NCI-H2029 (cell line): Measurements from ENCODE around the gene PALMD.

Experiments
- DNase-seq: peaks from one replicate; lab custom pipeline; 2025; lab: John Stamatoyannopoulos, UW

PALMD gene

DNA sequence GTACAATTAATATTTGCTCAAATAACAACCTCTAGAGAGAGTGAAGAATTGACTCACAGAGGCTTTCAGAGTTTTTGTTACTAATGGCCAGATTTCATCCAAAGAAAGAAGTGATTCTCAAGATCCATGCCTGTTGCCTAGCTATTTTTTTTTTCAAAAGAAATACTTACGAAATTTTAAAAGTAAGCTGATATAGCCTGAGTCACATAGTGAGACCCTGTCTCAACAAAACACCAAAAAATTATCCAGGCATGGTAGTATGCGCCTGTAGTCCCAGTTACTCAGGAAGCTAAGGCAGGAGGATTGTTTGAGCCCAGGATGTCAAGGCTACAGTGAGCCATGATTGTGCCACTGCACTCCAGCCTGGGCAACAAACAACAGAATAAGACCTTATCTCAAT, 14.6 kb downstream of the PALMD start:
- DNase-seq: no peak

GRCh38 chr1:99661780-99662179, 15.9 kb downstream of the PALMD start:
- DNase-seq: no peak

DNA sequence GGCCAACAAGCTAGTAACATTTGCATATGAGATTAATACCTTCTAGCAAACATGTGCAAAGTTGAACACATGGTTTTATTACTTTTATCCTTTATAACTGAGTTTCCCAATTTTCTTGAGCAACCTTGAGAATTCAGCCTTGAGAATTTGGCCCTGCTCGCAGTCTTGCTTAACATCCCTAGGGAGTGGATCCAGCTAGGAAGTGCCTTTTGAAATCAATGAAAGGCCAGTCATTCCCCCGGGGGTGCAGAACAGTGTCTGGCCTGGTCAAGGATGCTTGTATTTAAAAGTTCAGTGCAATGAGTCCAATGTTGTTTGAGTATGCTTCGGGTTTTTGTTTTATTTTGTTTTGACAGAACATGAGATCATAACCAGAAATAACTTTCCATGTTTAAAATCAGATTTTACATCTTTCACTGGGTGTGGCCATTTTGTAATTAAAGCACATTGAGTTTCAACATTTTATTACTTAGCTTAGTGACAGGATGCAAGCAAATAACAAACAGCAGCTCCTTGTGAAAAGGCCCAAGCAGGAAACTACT, 16.7 kb downstream of the PALMD start:
- no peak for DNase-seq

DNA sequence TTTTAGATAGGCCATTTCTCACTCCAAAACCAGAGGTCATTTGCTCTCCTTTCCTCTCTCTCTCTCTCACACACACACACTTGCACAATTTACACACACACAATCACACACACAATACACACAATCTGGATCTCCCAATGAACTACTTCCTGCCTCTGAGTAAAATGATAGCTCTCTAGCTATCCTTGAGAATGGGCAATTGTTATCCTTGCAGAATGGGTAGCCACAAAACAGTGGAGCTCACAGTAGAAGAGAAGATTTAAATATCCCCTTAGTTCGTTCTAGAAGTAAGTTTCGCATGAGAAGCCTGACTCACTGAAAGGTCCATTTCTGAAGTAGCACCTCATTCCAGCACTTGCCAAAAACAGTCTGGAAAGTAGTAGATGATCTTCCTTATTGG, 17.6 kb downstream of the PALMD start:
- no peak for DNase-seq

DNA sequence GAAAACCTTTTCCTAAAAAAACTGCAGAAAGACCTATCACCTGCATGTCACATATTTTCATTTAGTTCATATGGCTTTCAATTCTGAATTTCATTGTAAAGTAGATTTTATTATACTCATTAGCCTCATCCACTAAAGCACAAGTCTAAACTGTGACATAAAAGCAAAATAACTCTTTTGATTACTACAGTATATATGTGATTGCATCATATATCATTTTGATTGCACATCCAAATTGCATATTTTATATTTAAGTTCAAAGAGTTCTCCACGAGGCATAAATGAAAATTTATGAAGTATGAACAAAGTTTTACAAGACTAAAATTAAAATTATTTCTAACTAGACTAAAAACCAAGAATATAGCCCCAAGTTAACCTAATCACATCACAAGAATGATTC, 19.3 kb downstream of the PALMD start:
- no peak for DNase-seq

DNA sequence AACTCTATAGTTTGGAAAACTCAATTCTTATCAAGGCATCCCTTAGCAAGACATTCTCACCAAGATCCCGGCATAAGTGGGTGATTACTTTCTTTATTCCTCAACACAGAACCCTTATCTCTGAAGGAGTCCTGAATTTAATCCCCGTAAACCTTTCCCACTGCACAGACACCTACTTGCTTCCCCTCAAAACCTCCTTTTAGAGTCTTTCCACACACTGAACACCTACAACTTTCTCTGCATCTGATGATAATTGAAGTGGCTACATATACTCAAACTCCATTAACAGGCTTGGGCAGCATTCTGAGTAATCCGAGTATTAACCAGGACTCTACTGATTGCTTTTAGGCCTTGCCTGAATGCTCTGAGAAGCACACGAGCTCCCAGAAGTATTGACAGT, 23.5 kb downstream of the PALMD start:
- no peak for DNase-seq

DNA sequence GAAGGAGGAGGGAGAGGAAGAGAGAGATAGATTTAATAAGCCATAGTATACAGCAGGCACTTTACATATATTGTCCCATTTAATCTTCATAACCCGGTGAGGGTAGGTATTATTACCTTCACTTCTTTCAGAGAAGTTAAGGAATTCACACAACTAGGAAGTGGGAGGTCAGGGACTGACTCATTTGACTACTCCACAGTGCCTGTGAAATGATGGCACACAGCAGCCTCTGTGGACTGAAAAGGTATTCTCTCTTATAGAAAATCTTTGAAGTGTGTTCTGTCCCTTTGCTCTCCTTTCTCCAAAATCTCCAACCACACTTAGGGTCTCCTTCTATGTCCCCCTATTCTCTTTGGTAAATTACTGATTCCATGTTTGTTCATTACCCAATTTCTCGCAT, 23.9 kb downstream of the PALMD start:
- DNase-seq: no peak

DNA sequence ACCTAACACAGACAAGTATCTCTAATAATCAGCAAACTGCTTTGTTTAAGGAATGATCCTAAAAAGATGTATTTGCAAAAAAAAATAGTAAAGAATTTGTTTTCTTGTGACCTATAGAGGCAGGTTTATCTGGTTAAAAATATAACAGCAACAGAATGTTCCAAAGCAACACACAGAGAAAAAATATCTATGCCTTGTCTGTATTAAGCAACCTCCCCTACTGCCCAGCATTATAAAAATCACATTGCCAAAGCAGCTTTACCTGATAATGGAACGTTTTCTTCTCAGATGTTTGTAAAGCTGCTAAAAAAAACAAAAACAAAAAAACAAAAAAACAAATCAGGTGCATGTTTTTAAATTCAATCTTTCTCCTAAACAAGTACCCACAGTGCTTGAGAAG, 24.7 kb downstream of the PALMD start:
- DNase-seq: no peak

GRCh38 chr1:99672038-99672437, 26.1 kb downstream of the PALMD start:
- no peak for DNase-seq

- DNase-seq: no peak
Measured at GRCh38 chr1:99672530-99673213, 26.8 kb downstream of the PALMD start.

DNA sequence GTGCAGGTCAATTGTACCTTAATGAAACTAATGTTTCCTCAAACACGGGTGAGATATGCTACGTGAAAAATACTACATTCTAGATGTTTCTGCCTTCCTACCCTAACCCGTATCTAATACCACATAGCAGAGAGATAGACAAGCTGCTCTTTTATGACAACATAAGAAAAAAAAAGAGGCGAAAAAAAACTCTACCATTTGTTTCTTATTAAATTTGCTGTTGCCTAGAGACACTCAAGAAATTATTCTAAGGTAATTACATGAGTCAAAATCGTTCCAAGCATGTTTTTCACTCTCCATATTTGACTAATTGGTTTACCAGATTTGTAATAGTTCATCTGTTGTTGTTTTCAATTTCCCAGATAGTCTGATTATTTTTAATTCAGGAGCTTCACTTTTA, 27.4 kb downstream of the PALMD start:
- DNase-seq: no peak

DNA sequence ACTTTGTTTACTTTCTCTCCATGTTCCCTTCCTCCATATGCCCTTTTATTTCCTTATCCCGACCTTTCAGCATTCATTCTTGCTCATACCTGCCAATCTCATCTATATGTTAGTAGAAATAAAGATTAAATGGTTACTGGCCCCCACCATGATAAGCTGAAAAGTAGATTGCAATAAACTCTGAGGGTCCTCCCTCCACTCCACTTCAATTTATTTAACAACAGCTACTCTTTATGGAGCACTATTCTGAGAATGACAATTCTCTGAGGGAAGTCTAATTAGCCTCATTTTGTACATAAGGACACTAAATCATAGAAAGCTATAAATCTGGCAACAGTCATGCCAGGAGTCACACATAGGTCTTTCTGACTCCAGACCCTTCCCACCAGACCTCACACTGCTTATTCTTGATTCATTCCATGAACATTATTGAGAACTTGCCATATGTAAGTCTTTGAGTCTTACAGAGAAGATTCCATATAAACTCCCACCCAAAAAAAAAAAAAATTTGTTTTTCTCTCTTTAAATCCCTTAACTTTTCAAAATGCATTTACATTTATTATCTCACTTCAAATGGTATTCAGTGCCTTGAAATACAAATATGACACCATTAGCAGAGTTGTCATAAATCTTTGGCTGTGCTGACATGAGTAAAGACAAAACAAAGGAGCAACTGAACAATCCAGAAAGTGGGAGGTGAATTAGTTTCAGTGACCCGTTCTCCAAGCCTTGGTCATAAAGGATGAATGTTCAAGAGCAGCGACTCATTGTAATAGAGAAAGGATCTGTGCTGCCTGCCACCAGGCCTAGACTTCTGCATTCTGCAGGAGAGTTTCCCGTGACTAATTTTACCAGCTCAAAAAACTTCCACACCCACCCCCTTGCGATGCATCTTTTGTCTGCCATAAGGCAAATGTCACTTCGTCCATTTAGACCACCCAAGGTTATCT, 28.5 kb downstream of the PALMD start:
- no peak for DNase-seq

GRCh38 chr1:99675292-99675691, 29.4 kb downstream of the PALMD start:
- no peak for DNase-seq

DNA sequence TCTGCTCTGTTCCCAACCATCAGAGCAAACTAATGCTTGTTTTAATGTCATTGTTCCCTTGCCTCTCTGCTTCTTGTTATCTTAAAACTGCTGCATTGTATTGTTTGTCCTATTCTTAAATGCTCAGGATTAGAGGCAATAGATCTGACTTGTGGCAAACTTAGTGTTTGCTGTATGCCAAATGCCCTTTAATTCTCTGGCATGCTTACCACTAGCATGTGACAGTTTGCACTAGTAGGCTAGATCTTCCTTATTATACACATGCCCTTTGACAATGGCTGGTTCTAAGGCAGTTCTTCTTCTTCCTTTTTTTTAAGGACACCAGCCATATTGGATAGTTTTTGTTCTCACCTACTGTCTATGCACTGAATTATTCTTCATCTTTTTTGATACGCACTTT, 30.1 kb downstream of the PALMD start:
- DNase-seq: no peak

GRCh38 chr1:99676876-99677275, 31.0 kb downstream of the PALMD start:
- DNase-seq: no peak

DNA sequence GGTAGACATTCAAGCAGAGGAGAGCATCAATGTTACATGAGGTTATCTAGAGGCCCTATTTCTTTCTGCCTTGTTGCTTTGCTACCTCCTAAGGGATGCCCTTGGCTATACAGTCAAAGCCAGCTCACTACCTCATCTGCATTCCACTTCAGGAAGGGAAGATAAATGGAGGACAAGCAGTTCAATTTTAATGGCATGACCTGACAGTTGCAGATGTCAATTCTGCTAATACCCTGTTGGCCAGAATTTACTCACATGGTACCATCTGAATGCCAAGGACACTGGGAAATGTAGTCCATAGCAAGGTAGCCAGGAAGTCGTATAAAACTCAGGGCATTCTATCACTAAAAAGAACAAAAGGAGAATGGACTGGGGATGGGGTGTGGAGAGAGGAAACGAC, 31.5 kb downstream of the PALMD start:
- no peak for DNase-seq

DNA sequence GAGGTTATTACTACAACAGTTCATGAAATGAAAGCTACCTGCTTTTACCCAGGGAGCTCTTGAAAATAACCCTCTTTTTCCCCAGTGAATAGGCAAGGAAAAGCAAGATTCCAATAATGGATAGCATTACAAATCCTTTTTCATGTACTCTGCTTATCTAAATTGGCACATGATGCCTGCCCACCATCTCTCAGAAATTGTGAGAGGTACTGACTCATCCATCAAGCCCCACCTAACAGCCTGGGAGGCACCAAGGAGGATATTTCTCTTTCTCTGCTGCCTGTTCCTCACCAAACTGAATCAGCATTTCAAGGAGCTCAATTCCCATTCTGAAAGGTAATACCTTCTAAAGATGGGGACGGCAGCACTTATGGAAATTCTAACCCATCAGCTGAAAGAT, 34.4 kb downstream of the PALMD start:
- DNase-seq: no peak

DNA sequence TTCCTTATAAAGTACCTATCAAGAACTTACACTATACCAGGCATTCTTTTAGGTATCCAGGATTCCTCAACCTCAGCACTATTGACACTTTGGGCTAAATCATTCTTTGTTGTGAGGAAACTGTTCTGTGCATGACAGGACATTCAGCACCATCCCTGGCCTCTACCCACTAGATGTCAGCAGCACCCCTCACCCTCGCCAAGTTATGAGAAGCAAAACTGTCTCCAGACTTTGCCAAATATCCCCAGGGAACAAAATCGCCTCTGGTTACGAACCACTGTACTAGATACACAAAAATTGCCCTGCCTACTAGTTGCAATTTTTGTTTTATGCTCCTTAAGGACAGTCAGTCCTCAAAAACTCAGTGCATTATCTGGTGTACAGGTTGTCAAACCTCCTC, 35.7 kb downstream of the PALMD start:
- no peak for DNase-seq

- DNase-seq: no peak
Measured at GRCh38 chr1:99682291-99682751, 36.4 kb downstream of the PALMD start.

DNA sequence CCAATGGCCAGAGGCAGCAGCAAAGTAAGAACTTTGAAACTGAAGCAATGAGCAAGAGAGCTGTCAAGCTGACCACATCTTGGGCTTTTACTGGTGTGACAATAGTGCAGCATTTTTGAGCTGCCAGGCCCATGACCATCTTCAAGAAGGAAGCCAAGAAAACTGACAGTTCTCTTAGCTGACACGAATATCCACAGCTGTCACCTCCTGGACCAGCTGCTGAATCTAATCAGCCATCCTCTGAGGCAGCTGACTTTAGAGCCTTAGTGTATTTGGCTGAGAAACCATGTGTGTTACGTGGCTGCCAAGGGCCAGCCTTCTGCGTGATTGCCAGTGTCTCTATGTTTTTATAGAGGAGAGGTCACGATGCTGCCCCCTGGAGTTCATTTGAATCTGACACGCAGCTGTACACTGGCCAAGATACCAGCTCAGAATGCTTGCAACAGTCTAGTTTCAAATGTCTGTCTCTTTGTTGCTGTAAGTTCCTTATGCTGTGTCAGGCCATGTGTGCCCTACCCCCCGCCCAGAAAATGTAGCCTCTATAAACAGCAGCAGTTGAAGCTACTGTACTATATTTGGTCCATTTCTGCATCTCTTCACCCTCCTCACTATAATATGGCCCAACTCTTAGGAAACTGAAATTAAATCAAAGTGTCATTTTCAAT, 39.7 kb downstream of the PALMD start:
- peak; percentile 74 for DNase-seq

DNA sequence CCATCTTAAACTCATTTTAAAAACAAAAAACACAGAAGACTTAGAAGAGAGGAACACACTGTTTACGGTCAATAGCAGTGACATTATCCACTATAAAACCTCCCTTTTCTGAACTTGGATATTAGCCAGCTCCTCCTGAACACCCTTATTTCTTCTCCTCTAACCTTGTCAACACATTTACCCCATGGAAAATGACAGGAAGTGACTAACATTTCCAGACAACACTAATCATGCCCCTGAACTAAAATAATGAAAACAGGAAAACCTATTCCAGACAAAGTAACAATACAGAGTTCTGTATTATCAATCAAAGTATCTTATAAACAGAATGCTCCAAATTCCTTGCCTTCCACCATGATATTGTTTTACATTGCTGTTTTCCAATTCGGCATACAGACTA, 45.3 kb downstream of the PALMD start:
- no peak for DNase-seq

DNA sequence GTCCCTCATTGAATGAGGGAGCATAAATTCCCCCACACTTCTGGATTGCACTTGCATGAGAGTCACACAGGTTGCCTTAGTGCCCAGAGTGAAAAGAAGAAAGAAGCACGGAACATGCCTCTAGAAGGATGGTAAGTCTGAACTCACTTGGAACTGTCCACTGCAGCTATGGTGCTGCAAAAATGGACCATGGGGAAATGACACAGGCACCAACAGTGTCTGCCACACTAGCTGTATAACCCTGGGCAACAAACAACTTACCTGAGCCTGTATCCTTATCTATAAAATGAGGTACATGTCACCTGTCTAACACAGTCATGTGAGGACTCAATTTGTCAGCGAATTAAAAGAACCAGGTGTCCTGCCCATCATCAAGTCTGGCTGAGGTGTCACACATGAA, 50.7 kb downstream of the PALMD start:
- no peak for DNase-seq

GRCh38 chr1:99697580-99697979, 51.7 kb downstream of the PALMD start:
- no peak for DNase-seq
